Kidney (tissue), 14 donors: ENCODE measurements around the gene SCGB1A1. TPM values are rescaled to one million over a fixed set of nuclear protein-coding genes. Genes with fewer than 3 reads are reported as not detected.

Experiments
- DNase-seq, 5 donors: peaks; one replicate each; pipeline ENCODE4 v3.0.0-alpha.2; 2013 to 2020
- FAIRE-seq: peaks from 2 replicates; lab custom pipeline; 2012; peaks lifted over from hg19 to GRCh38; lab: Jason Lieb, UNC
- H3K27ac ChIP-seq, 2 donors: one replicate each; pipeline ENCODE4 v1.7.0; 2013; ENCODE audit warnings: low read depth in 2 of 2, low read length in 2 of 2, inconsistent platforms in 1 of 2
- H3K27me3 ChIP-seq: one replicate; pipeline ENCODE4 v1.7.1; 2013; ENCODE audit warnings: low read length, inconsistent platforms; ENCODE audit not compliant: control insufficient read depth, insufficient read depth
- H3K36me3 ChIP-seq, 3 donors: one replicate each; pipeline versions ENCODE4 v1.7.0 to v1.7.1; 2013; ENCODE audit warnings: low read length in 3 of 3, control low read depth in 1 of 3, inconsistent platforms in 1 of 3; ENCODE audit not compliant: insufficient read depth in 3 of 3, control insufficient read depth in 2 of 3
- H3K4me1 ChIP-seq, 3 donors: one replicate each; pipeline versions ENCODE4 v1.7.0 to v1.7.1; 2013; ENCODE audit warnings: low read length in 3 of 3, inconsistent platforms in 1 of 3, low read depth in 1 of 3; ENCODE audit not compliant: control insufficient read depth in 2 of 3, insufficient read depth in 2 of 3
- H3K4me3 ChIP-seq, 3 donors: one replicate each; pipeline versions ENCODE4 v1.7.0 to v1.8.1; 2013; ENCODE audit warnings: low read length in 3 of 3, control low read depth in 1 of 3, inconsistent platforms in 1 of 3
- H3K9ac ChIP-seq, 3 donors: one replicate each; pipeline versions ENCODE4 v1.7.0 to v1.7.1; 2013; ENCODE audit warnings: low read length in 3 of 3, control low read depth in 1 of 3, inconsistent platforms in 1 of 3
- H3K9me3 ChIP-seq, 3 donors: one replicate each; pipeline versions ENCODE4 v1.7.0 to v1.7.1; 2013; ENCODE audit warnings: low read length in 3 of 3, control low read depth in 1 of 3, inconsistent platforms in 1 of 3; ENCODE audit not compliant: control insufficient read depth in 2 of 3, insufficient read depth in 1 of 3
- CTCF ChIP-seq: IDR thresholded peaks from 3 replicates; pipeline ENCODE4 v1.5.1; 2012; ENCODE audit warnings: mild to moderate bottlenecking, moderate library complexity, borderline replicate concordance; ENCODE audit not compliant: insufficient read depth; ENCODE audit errors: extremely low read depth
- intact Hi-C: fragments of 100-400 bp; cut with DNase I; formaldehyde crosslinking; loops from one replicate; pipeline ENCODE4 v1.11.1; 2022
- polyA plus RNA-seq: library from polyadenylated mRNA; stranded (reverse); fragments of 350-450 nt; fragmentation: Illumina TruSeq; extraction: RNeasy Lipid Tissue Mini Kit (QIAGEN cat#74804); gene quantifications from one replicate; pipeline ENCODE4 v1.2.3, GENCODE V29; 2014; ENCODE audit warnings: low read depth, low replicate concordance; ENCODE audit not compliant: insufficient read depth
- total RNA-seq: library from RNA; stranded (reverse); fragmentation: NEBNext Ultra II Directional; extraction: Animal tissue kit (Norgen Biotek cat#: 25700); gene quantifications from one replicate; pipeline ENCODE4 v1.2.1, GENCODE V29; 2021
- donor health status: control.
- donor health status: control.
- donor health status: control.
- donor health status: control.
- donor health status: control.
- donor health status: DM: yes; HTN: yes; CAD: no.
- donor health status: Normal renal cell carcinoma (clear cell type).

The SCGB1A1 gene
- total and polyA plus RNA-seq, 2 donors from 2014 or later, result not detected

DNA sequence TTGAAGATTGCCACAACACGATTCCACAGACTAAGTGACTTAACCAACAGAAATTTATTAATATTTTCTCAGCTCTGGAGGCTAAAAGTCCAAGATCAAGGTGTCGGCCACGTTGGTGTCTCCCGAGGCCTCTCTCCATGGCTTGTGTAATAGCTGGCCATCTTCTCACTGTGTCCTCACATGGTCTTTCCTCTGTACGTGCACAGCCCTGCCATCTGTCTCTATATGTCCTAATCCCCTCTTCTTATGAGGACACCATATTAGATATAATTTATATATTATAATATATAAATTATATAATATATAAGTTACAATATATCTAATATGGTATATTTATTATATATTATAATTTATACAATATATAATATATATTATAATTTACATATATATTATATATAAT is 25.1 kb upstream of the SCGB1A1 start:
- Histone ChIP-seq H3K27me3 (no peaks in the 10 kb centered on the region), H3K4me1 (peaks cover 0 to 6% (median 0%) of the 10 kb centered on the region in 3 donors), H3K4me3 (no peak overlapping the region), H3K9me3 (no peaks in the 10 kb centered on the region), H3K9ac (no peak overlapping the region), H3K36me3 (no peaks in the 10 kb centered on the region), H3K27ac (no peak overlapping the region)
- intact Hi-C loops, result loop anchor here (10.0 kb wide), 1 partner anchor 301 kb away; no protein-coding TSS in a partner anchor
- no peak for DNase-seq
- no peak for FAIRE-seq
- no peak for TF ChIP-seq CTCF

GRCh38 chr11:62394825-62395538 is 23.9 kb upstream of the SCGB1A1 start:
- H3K9ac ChIP-seq, result peak overlapping the region in 1 of 3 donors; percentile 74
- no peaks in the 10 kb centered on the region for H3K9me3 ChIP-seq
- peak; percentile 79 for TF ChIP-seq CTCF
- DNase-seq (peak; percentile 74 to 94 (median 93)), FAIRE-seq (no peak)
- no peaks in the 10 kb centered on the region for H3K36me3 ChIP-seq
- H3K27ac ChIP-seq, result peak overlapping the region in 1 of 2 donors; percentile 9
- H3K4me1 ChIP-seq, result peaks cover 0 to 10% (median 0%) of the 10 kb centered on the region in 3 donors
- peak overlapping the region; percentile 40 to 63 (median 52) for H3K4me3 ChIP-seq
- H3K27me3 ChIP-seq, result no peaks in the 10 kb centered on the region
- intact Hi-C loops, result loop anchor here (10.0 kb wide), 1 partner anchor 300 kb away; no protein-coding TSS in a partner anchor

- no peaks in the 10 kb centered on the region for H3K9me3 ChIP-seq
- H3K27me3 ChIP-seq, result no peaks in the 10 kb centered on the region
- TF ChIP-seq CTCF, result no peak
- intact Hi-C loops, result loop anchor here (10.0 kb wide), 1 partner anchor 299 kb away; no protein-coding TSS in a partner anchor
- no peak for DNase-seq
- H3K9ac ChIP-seq, result no peak overlapping the region
- no peak for FAIRE-seq
- H3K4me3 ChIP-seq, result no peak overlapping the region
- H3K4me1 ChIP-seq, result peaks cover 0 to 12% (median 0%) of the 10 kb centered on the region in 3 donors
- no peaks in the 10 kb centered on the region for H3K36me3 ChIP-seq
- H3K27ac ChIP-seq, result no peak overlapping the region
These were observed 22.8 kb upstream of the SCGB1A1 start for GRCh38 chr11:62395885-62396551.
